ENCODE measurements around the gene ATOSA. TPM values are rescaled to one million over a fixed set of nuclear protein-coding genes. Genes with fewer than 3 reads are reported as not detected.
A peak's percentile ranks its signal among the peaks of the same experiment; 100 is the strongest.

Gene ATOSA
- total RNA-seq, 2 donors from 2014 or later = 21.6 to 36.7 TPM

GRCh38 chr15:52660192-52660591 lies 19.0 kb downstream of the ATOSA start:
- Histone ChIP-seq H3K4me3 (no peak overlapping the region), H3K9me3 (no peaks in the 10 kb centered on the region), H3K4me1 (peaks cover 0 to 36% of the 10 kb centered on the region in 2 donors), H3K36me3 (peaks cover 32% of the 10 kb centered on the region), H3K27ac (no peak overlapping the region), H3K27me3 (no peaks in the 10 kb centered on the region)
- no peak for TF ChIP-seq CTCF (IDR thresholded peaks at IDR 0.05)
- DNase-seq (ENCODE audit: low spot score) = no peak

GRCh38 chr15:52658955-52659354 lies 20.2 kb downstream of the ATOSA start:
- no peak for TF ChIP-seq CTCF (IDR thresholded peaks at IDR 0.05)
- Histone ChIP-seq H3K4me1 (peaks cover 0 to 42% of the 10 kb centered on the region in 2 donors), H3K4me3 (no peak overlapping the region), H3K27ac (no peak overlapping the region), H3K36me3 (peaks cover 21% of the 10 kb centered on the region), H3K9me3 (no peaks in the 10 kb centered on the region), H3K27me3 (no peaks in the 10 kb centered on the region)
- DNase-seq (ENCODE audit: low spot score) = no peak

- Histone ChIP-seq H3K27me3 (no peaks in the 10 kb centered on the region), H3K36me3 (peaks cover 21% of the 10 kb centered on the region), H3K4me1 (peaks cover 0 to 57% of the 10 kb centered on the region in 2 donors), H3K4me3 (no peak overlapping the region), H3K27ac (peak overlapping the region; percentile 40 to 61), H3K9me3 (no peaks in the 10 kb centered on the region)
- no peak for DNase-seq (ENCODE audit: low spot score)
- TF ChIP-seq CTCF (IDR thresholded peaks at IDR 0.05) = no peak
Observed at GRCh38 chr15:52657338-52657737, 21.9 kb downstream of the ATOSA start.

GRCh38 chr15:52656412-52656811 lies 22.8 kb downstream of the ATOSA start:
- peak overlapping the region; percentile 40 to 61 for H3K27ac ChIP-seq
- H3K9me3 ChIP-seq = no peaks in the 10 kb centered on the region
- peaks cover 21% of the 10 kb centered on the region for H3K36me3 ChIP-seq
- H3K4me1 ChIP-seq = peaks cover 0 to 65% of the 10 kb centered on the region in 2 donors
- no peak for DNase-seq (ENCODE audit: low spot score)
- no peak overlapping the region for H3K4me3 ChIP-seq
- TF ChIP-seq CTCF (IDR thresholded peaks at IDR 0.05) = no peak
- H3K27me3 ChIP-seq = no peaks in the 10 kb centered on the region

- Histone ChIP-seq H3K27me3 (no peaks in the 10 kb centered on the region), H3K9me3 (no peaks in the 10 kb centered on the region), H3K4me1 (peaks cover 0 to 75% of the 10 kb centered on the region in 2 donors), H3K4me3 (no peak overlapping the region), H3K36me3 (no peaks in the 10 kb centered on the region), H3K27ac (peak overlapping the region; percentile 59 to 68)
- no peak for TF ChIP-seq CTCF (IDR thresholded peaks at IDR 0.05)
- DNase-seq (ENCODE audit: low spot score) = no peak
Observed at GRCh38 chr15:52653431-52653964, 25.7 kb downstream of the ATOSA start.

GRCh38 chr15:52652984-52653383 lies 26.2 kb downstream of the ATOSA start:
- no peak for TF ChIP-seq CTCF (IDR thresholded peaks at IDR 0.05)
- Histone ChIP-seq H3K27me3 (no peaks in the 10 kb centered on the region), H3K36me3 (no peaks in the 10 kb centered on the region), H3K9me3 (no peaks in the 10 kb centered on the region), H3K27ac (peak overlapping the region; percentile 59 to 68), H3K4me1 (peaks cover 0 to 70% of the 10 kb centered on the region in 2 donors), H3K4me3 (no peak overlapping the region)
- DNase-seq (ENCODE audit: low spot score) = no peak

All from right atrium auricular region (tissue), 2 donors.